PC-3 (cell line): ENCODE data around the gene RGS7. TPM values are rescaled to one million over a fixed set of nuclear protein-coding genes. Genes with fewer than 3 reads are reported as not detected.

Source experiments
- ATAC-seq: fragments of 200-7000 bp; cut with Tn5 transposase; 2 replicates; pipeline ENCODE4 v1.9.1; 2020; ENCODE audit warnings: mild to moderate bottlenecking, moderate library complexity
- BruUV-seq: library from RNA; stranded (reverse); fragments of 400-500 nt; replicated peaks from 2 replicates; lab custom pipeline; 2021; lab: Mats Ljungman, UMichigan
- CTCF ChIA-PET: fragments of 300-600 bp; sonication (Branson Sonifier 250); formaldehyde crosslinking; loops from one replicate; lab custom pipeline; 2022; ENCODE audit warnings: antibody characterized with exemption; lab: Charles Lee
- POLR2A ChIA-PET: fragments of 300-600 bp; sonication (Branson Sonifier 250); formaldehyde crosslinking; loops from one replicate; lab custom pipeline; 2022; ENCODE audit warnings: antibody characterized with exemption; ENCODE audit not compliant: unreplicated experiment; lab: Charles Lee
- DNase-seq: peaks from one replicate; pipeline ENCODE4 v3.0.0-alpha.2; 2015
- H2AFZ ChIP-seq: fragments of 300-600 bp; sonication (generic); 2 replicates; pipeline ENCODE4 v1.6.0; 2016; ENCODE audit warnings: antibody characterized with exemption, low read length
- H3F3A ChIP-seq: fragments of 300-600 bp; sonication (generic); one replicate; pipeline ENCODE4 v1.6.0; 2017; ENCODE audit warnings: antibody characterized with exemption, low read length, control low read depth, mild to moderate bottlenecking; ENCODE audit not compliant: unreplicated experiment
- H3K27ac ChIP-seq: fragments of 300-600 bp; sonication (generic); 2 replicates; pipeline ENCODE4 v1.5.1; 2016; ENCODE audit warnings: mild to moderate bottlenecking, low read length
- H3K27me3 ChIP-seq: fragments of 300-600 bp; sonication (generic); 2 replicates; pipeline ENCODE4 v1.6.1; 2016; ENCODE audit warnings: low read length, mixed read lengths
- H3K36me3 ChIP-seq: fragments of 300-600 bp; sonication (generic); 2 replicates; pipeline ENCODE4 v1.6.1; 2016; ENCODE audit warnings: low read depth, mixed run types, low read length, mixed read lengths
- H3K4me1 ChIP-seq: fragments of 300-600 bp; sonication (generic); 2 replicates; pipeline ENCODE4 v1.5.1; 2016; ENCODE audit warnings: low read length; ENCODE audit not compliant: insufficient read depth
- H3K4me2 ChIP-seq: fragments of 300-600 bp; sonication (generic); 2 replicates; pipeline ENCODE4 v1.6.0; 2016; ENCODE audit warnings: low read length
- H3K4me3 ChIP-seq: fragments of 300-600 bp; sonication (generic); 2 replicates; pipeline ENCODE4 v1.5.1; 2016; ENCODE audit warnings: mild to moderate bottlenecking, low read length, mixed read lengths
- H3K79me2 ChIP-seq: fragments of 300-600 bp; sonication (generic); 2 replicates; pipeline ENCODE4 v1.6.1; 2017; ENCODE audit warnings: low read length, mixed read lengths
- H3K9ac ChIP-seq: fragments of 300-600 bp; sonication (generic); 2 replicates; pipeline ENCODE4 v1.6.0; 2016; ENCODE audit warnings: mild to moderate bottlenecking, low read length
- H3K9me2 ChIP-seq: fragments of 300-600 bp; sonication (generic); replicated peaks from 2 replicates; pipeline ENCODE4 v1.6.1; 2016; ENCODE audit warnings: mixed run types, low read length, mixed read lengths
- H3K9me3 ChIP-seq: fragments of 300-600 bp; sonication (generic); 2 replicates; pipeline ENCODE4 v1.6.1; 2016; ENCODE audit warnings: low read length, mixed read lengths
- H4K20me1 ChIP-seq: fragments of 300-600 bp; sonication (generic); 2 replicates; pipeline ENCODE4 v1.6.1; 2016; ENCODE audit warnings: low read length, mixed read lengths
- EZH2 ChIP-seq: fragments of 300-600 bp; sonication (generic); IDR thresholded peaks from one replicate; pipeline ENCODE4 v1.6.1; 2017; ENCODE audit warnings: antibody characterized with exemption, mild to moderate bottlenecking, low read length; ENCODE audit not compliant: unreplicated experiment
- EZH2phosphoT487 ChIP-seq: fragments of 300-600 bp; sonication (generic); IDR thresholded peaks from 2 replicates; pipeline ENCODE4 v1.6.1; 2018; ENCODE audit warnings: mild to moderate bottlenecking, antibody characterized with exemption, low read length, borderline replicate concordance
- intact Hi-C: fragments of 100-400 bp; cut with micrococcal nuclease; formaldehyde crosslinking; loops from 2 replicates; pipeline ENCODE4 v1.9.0; 2023
- total RNA-seq: library from RNA; depleted of rRNA; stranded (reverse); fragments of >200 nt; gene quantifications from 2 replicates; pipeline ENCODE4 v1.2.3, GENCODE V29; 2014
- TF ChIP-seq, protein P1 (sequence below): fragments of 300-600 bp; sonication (generic); conservative IDR thresholded peaks from 2 replicates; pipeline ENCODE4 v1.5.1; 2017; ENCODE audit warnings: antibody characterized with exemption, low read depth, mild to moderate bottlenecking, low read length

Gene RGS7
- total RNA-seq, 1 experiment from 2014 or later: 0.15 TPM

DNA sequence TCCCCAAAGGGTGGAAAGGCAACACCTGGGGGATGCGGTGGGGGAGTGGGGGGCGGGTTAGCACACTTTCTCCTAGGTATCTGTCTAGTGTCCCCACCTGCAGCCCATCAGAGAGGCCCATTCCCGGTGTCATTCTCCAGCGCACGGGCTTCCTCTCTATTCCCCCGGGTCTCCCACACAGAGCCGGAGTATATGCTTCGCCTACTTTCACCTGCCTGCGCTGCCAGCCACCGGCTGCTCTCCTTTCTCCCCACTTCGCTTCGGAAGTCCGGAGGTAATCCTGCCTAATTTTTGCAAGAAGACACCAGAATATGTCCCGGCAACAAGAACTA lies 852 bp downstream of the RGS7 start:
- BruUV-seq: no TSS peak
- DNase-seq (no peak), ATAC-seq (no peak)
- Histone ChIP-seq H3K36me3 (no peaks in the 10 kb centered on the region), H3K9me2 (0 out of 2 replicates have a peak, but pooled peaks cover 5% of the 10 kb centered on the region), H3K4me2 (no peak overlapping the region), H3K4me3 (no peak overlapping the region), H3K27ac (no peak overlapping the region), H4K20me1 (no peaks in the 10 kb centered on the region), H3K79me2 (no peaks in the 10 kb centered on the region), H3K9me3 (no peaks in the 10 kb centered on the region), H3K4me1 (no peaks in the 10 kb centered on the region), H2AFZ (no peak overlapping the region), H3F3A (no peaks in the 10 kb centered on the region), H3K27me3 (peaks cover 59% of the 10 kb centered on the region), H3K9ac (no peak overlapping the region)
- CTCF ChIA-PET: no interaction called here
- no peak for TF ChIP-seq EZH2phosphoT487
- no peak for TF ChIP-seq EZH2
- intact Hi-C loops: no loop called here
- POLR2A ChIA-PET: no interaction called here

DNA sequence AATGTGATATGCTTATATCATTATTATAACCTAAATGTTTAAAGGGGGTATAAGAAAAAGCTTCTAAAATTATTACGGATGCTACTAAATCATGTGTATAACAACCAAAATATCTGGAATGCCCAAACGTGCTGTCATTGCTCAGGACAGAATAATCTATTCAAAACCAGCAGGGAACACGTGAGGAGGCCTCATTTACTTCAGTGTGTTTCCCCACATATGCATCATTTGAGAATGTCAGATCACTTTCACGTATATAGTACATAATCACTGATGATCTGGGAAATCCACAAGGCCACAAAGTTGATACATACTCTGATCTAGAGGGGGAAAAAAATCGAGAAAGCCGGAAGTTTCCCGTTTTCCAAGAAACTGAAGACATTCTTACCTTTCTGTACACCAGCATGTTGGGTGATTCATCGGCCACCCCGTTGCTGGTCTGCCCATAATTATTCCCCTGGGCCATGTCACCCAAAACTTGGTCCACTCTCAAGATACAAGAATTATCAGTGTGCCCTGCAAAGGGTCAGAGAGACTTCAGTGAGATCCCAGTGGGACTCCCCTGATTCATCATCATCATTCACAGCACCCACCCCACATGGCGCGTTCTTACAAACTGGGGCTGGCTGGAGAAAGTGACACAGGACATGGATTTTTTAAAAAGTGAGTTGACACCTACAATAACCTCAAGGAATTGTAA lies 1.5 kb downstream of the RGS7 start:
- H4K20me1 ChIP-seq: no peaks in the 10 kb centered on the region
- H3K27ac ChIP-seq: no peak overlapping the region
- BruUV-seq: no TSS peak
- H3K4me2 ChIP-seq: no peak overlapping the region
- H3K79me2 ChIP-seq: no peaks in the 10 kb centered on the region
- 0 out of 2 replicates have a peak, but pooled peaks cover 5% of the 10 kb centered on the region for H3K9me2 ChIP-seq
- DNase-seq (no peak), ATAC-seq (no peak)
- TF ChIP-seq EZH2 (no peak), EZH2phosphoT487 (no peak)
- TF ChIP-seq, protein P1, sequence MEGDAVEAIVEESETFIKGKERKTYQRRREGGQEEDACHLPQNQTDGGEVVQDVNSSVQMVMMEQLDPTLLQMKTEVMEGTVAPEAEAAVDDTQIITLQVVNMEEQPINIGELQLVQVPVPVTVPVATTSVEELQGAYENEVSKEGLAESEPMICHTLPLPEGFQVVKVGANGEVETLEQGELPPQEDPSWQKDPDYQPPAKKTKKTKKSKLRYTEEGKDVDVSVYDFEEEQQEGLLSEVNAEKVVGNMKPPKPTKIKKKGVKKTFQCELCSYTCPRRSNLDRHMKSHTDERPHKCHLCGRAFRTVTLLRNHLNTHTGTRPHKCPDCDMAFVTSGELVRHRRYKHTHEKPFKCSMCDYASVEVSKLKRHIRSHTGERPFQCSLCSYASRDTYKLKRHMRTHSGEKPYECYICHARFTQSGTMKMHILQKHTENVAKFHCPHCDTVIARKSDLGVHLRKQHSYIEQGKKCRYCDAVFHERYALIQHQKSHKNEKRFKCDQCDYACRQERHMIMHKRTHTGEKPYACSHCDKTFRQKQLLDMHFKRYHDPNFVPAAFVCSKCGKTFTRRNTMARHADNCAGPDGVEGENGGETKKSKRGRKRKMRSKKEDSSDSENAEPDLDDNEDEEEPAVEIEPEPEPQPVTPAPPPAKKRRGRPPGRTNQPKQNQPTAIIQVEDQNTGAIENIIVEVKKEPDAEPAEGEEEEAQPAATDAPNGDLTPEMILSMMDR: no peak
- H3K9me3 ChIP-seq: no peaks in the 10 kb centered on the region
- H3K9ac ChIP-seq: no peak overlapping the region
- ChIA-PET CTCF (no interaction called here), POLR2A (no interaction called here)
- H3F3A ChIP-seq: no peaks in the 10 kb centered on the region
- intact Hi-C loops: no loop called here
- H2AFZ ChIP-seq: no peak overlapping the region
- peaks cover 61% of the 10 kb centered on the region for H3K27me3 ChIP-seq
- no peaks in the 10 kb centered on the region for H3K4me1 ChIP-seq
- no peaks in the 10 kb centered on the region for H3K36me3 ChIP-seq
- H3K4me3 ChIP-seq: no peak overlapping the region

DNA sequence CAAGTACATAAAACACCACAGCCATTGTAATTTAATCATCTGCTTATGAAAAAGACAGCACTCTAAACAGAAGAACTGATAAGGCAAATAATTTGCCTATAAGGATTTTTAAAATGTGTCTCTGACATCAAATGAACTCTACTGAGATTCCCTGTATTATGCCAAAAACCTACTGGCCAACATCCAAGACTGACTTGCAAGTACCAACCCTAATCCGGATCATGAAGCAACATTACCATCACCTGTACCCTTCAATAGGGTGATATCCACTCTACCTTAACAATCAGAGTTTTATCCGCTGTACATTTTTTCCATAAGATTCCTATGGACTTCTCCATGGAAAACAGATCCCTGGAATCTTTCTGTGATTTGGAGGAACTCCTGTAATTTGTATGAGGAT lies 4.6 kb downstream of the RGS7 start:
- Histone ChIP-seq H3K27ac (no peak overlapping the region), H3K4me3 (no peak overlapping the region), H3K36me3 (no peaks in the 10 kb centered on the region), H2AFZ (no peak overlapping the region), H3K4me1 (no peaks in the 10 kb centered on the region), H3K4me2 (no peak overlapping the region), H3K27me3 (peaks cover 42% of the 10 kb centered on the region; the same call in 1 of the 2 replicates), H3K9ac (no peak overlapping the region), H3K79me2 (no peaks in the 10 kb centered on the region), H4K20me1 (no peaks in the 10 kb centered on the region), H3K9me3 (no peaks in the 10 kb centered on the region), H3F3A (no peaks in the 10 kb centered on the region), H3K9me2 (no peaks in the 10 kb centered on the region)
- ATAC-seq: no peak
- intact Hi-C loops: no loop called here
- POLR2A ChIA-PET: interaction anchor here (0.5 kb wide), 1 partner anchor 343 kb away, joined by 3 read pairs; no protein-coding TSS in a partner anchor
- CTCF ChIA-PET: no interaction called here
- DNase-seq: no peak
- no TSS peak for BruUV-seq
- TF ChIP-seq EZH2phosphoT487 (no peak), EZH2 (no peak)
- TF ChIP-seq, protein P1: no peak
